CD4-positive, alpha-beta T cell (primary cell): Measurements from ENCODE around the gene TNS4. TPM values are rescaled to one million over a fixed set of nuclear protein-coding genes. Genes with fewer than 3 reads are reported as not detected.

Experiments
- ATAC-seq: fragments of 200-7000 bp; cut with Tn5 transposase; one replicate; pipeline ENCODE4 v1.10.0; 2022; ENCODE audit warnings: mild to moderate bottlenecking; ENCODE audit not compliant: poor library complexity
- CTCF ChIA-PET: fragments of 350-600 bp; sonication (Branson Sonifier 250); formaldehyde crosslinking; loops from one replicate; lab custom pipeline; 2021; ENCODE audit warnings: antibody characterized with exemption, inconsistent platforms; lab: Charles Lee
- POLR2A ChIA-PET: fragments of 350-600 bp; sonication (Branson Sonifier 250); formaldehyde crosslinking; loops from one replicate; lab custom pipeline; 2021; ENCODE audit warnings: antibody characterized with exemption, inconsistent platforms; lab: Charles Lee
- DNase-seq, 14 experiments: peaks; one replicate each; pipeline ENCODE4 v3.0.0-alpha.2; 2013 to 2020; ENCODE audit warnings: mixed read lengths in 2 of 14
- H3K27ac ChIP-seq, 2 donors: one replicate each; pipeline versions ENCODE4 v1.5.1 to v1.7.0; 2013; ENCODE audit warnings: low read length in 2 of 2, low read depth in 1 of 2, mild to moderate bottlenecking in 1 of 2
- H3K27me3 ChIP-seq, 2 experiments: 1 replicate in 1 of 2; 2 replicates in 1 of 2; pipeline versions ENCODE4 v1.6.1 to v1.7.0; 2013; ENCODE audit warnings: low read length in 2 of 2, control low read depth in 1 of 2, mild to moderate bottlenecking in 1 of 2, moderate library complexity in 1 of 2; ENCODE audit not compliant: insufficient read depth in 2 of 2, control insufficient read depth in 1 of 2
- H3K36me3 ChIP-seq: one replicate; pipeline ENCODE4 v1.6.1; 2013; ENCODE audit warnings: low read length, control low read depth; ENCODE audit not compliant: insufficient read depth
- H3K4me1 ChIP-seq: one replicate; pipeline ENCODE4 v1.6.1; 2013; ENCODE audit warnings: low read length, control low read depth; ENCODE audit not compliant: insufficient read depth
- H3K4me3 ChIP-seq: one replicate; pipeline ENCODE4 v1.5.1; 2013; ENCODE audit warnings: mild to moderate bottlenecking, low read length, moderate library complexity
- H3K9me3 ChIP-seq, 2 experiments: 1 replicate in 1 of 2; 2 replicates in 1 of 2; pipeline versions ENCODE4 v1.6.1 to v1.7.0; 2013; ENCODE audit warnings: low read length in 2 of 2, mild to moderate bottlenecking in 2 of 2, control low read depth in 1 of 2, moderate library complexity in 1 of 2; ENCODE audit not compliant: control insufficient read depth in 1 of 2, insufficient read depth in 1 of 2
- H3K27ac Mint-ChIP-seq: one replicate; pipeline ENCODE4 v1.8.0; 2020; ENCODE audit warnings: mixed read lengths
- H3K27me3 Mint-ChIP-seq: one replicate; pipeline ENCODE4 v1.8.0; 2021; ENCODE audit warnings: mixed read lengths
- H3K36me3 Mint-ChIP-seq: one replicate; pipeline ENCODE4 v1.8.0; 2021; ENCODE audit warnings: low read depth, mixed read lengths
- H3K4me1 Mint-ChIP-seq: one replicate; pipeline ENCODE4 v1.8.0; 2021; ENCODE audit warnings: low read depth, mixed read lengths
- H3K4me3 Mint-ChIP-seq: one replicate; pipeline ENCODE4 v1.8.0; 2020; ENCODE audit warnings: mild to moderate bottlenecking, mixed read lengths
- H3K9me3 Mint-ChIP-seq: one replicate; pipeline ENCODE4 v1.8.0; 2020; ENCODE audit warnings: mixed read lengths
- intact Hi-C, 2 experiments: fragments of 100-400 bp; cut with DNase I in 1 of 2; cut with micrococcal nuclease in 1 of 2; formaldehyde crosslinking; loops; one replicate each; pipeline versions ENCODE4 v1.15.1 to v1.9.0; 2023 to 2025; cut with DNase I, micrococcal nuclease
- total RNA-seq, 174 experiments: library from RNA in 2 of 174; stranded (reverse) in 2 of 174; gene quantifications; one replicate each; pipeline ENCODE4 v1.2.3 and lab custom pipeline; 2021 to 2026
- TF ChIP-seq, protein P1 (sequence below): fragments of 200-600 bp; IDR thresholded peaks from one replicate; pipeline ENCODE4 v1.8.0; 2022; ENCODE audit warnings: antibody characterized with exemption, mild to moderate bottlenecking

The TNS4 gene
- total RNA-seq, 2 experiments from 2014 or later = 3.0 to 4.2 TPM

- no peaks in the 10 kb centered on the region for H3K36me3 Mint-ChIP-seq
- H3K9me3 Mint-ChIP-seq = no peaks in the 10 kb centered on the region
- Histone ChIP-seq H3K9me3 (no peaks in the 10 kb centered on the region), H3K4me3 (no peak overlapping the region), H3K36me3 (no peaks in the 10 kb centered on the region), H3K27me3 (no peaks in the 10 kb centered on the region), H3K27ac (no peak overlapping the region), H3K4me1 (peaks cover 36% of the 10 kb centered on the region)
- ChIA-PET POLR2A (interaction anchor here (1.2 to 1.4 kb wide), 2 partner anchors 14 to 20 kb away, joined by 3 read pairs; no protein-coding TSS in a partner anchor), CTCF (no interaction called here)
- intact Hi-C loops = no loop called here
- no peak overlapping the region for H3K27ac Mint-ChIP-seq
- no peak for ATAC-seq
- no peak overlapping the region for H3K4me3 Mint-ChIP-seq
- TF ChIP-seq, protein P1, sequence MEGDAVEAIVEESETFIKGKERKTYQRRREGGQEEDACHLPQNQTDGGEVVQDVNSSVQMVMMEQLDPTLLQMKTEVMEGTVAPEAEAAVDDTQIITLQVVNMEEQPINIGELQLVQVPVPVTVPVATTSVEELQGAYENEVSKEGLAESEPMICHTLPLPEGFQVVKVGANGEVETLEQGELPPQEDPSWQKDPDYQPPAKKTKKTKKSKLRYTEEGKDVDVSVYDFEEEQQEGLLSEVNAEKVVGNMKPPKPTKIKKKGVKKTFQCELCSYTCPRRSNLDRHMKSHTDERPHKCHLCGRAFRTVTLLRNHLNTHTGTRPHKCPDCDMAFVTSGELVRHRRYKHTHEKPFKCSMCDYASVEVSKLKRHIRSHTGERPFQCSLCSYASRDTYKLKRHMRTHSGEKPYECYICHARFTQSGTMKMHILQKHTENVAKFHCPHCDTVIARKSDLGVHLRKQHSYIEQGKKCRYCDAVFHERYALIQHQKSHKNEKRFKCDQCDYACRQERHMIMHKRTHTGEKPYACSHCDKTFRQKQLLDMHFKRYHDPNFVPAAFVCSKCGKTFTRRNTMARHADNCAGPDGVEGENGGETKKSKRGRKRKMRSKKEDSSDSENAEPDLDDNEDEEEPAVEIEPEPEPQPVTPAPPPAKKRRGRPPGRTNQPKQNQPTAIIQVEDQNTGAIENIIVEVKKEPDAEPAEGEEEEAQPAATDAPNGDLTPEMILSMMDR = no peak
- no peak for DNase-seq
- no peaks in the 10 kb centered on the region for H3K27me3 Mint-ChIP-seq
- peaks cover 35% of the 10 kb centered on the region for H3K4me1 Mint-ChIP-seq
Observed at GRCh38 chr17:40493697-40494096, 7.7 kb downstream of the TNS4 start.

- peak overlapping the region; percentile 49 for H3K27ac Mint-ChIP-seq
- intact Hi-C loops = loop anchor here in 1 of 2 experiments (2.0 kb wide), 1 partner anchor 23 kb away; no protein-coding TSS in a partner anchor
- Histone ChIP-seq H3K27me3 (no peaks in the 10 kb centered on the region), H3K9me3 (no peaks in the 10 kb centered on the region), H3K27ac (no peak overlapping the region), H3K4me1 (peaks cover 37% of the 10 kb centered on the region), H3K36me3 (no peaks in the 10 kb centered on the region), H3K4me3 (no peak overlapping the region)
- no peaks in the 10 kb centered on the region for H3K9me3 Mint-ChIP-seq
- POLR2A ChIA-PET = interaction anchor here (1.1 to 2.5 kb wide), 4 partner anchors 8 to 41 kb away, joined by 3 to 27 read pairs (median 19); no protein-coding TSS in a partner anchor
- CTCF ChIA-PET = no interaction called here
- no peaks in the 10 kb centered on the region for H3K36me3 Mint-ChIP-seq
- no peak for ATAC-seq
- peaks cover 51% of the 10 kb centered on the region for H3K4me1 Mint-ChIP-seq
- TF ChIP-seq, protein P1 = no peak
- no peaks in the 10 kb centered on the region for H3K27me3 Mint-ChIP-seq
- H3K4me3 Mint-ChIP-seq = no peak overlapping the region
- DNase-seq = no peak
Observed at GRCh38 chr17:40491486-40491885, 9.9 kb downstream of the TNS4 start.

GRCh38 chr17:40490982-40491381, 10.4 kb downstream of the TNS4 start:
- no peaks in the 10 kb centered on the region for H3K9me3 ChIP-seq
- no peaks in the 10 kb centered on the region for H3K36me3 Mint-ChIP-seq
- ChIA-PET POLR2A (interaction anchor here (1.1 to 2.5 kb wide), 8 partner anchors 9 to 63 kb away, joined by 3 to 27 read pairs (median 8); no protein-coding TSS in a partner anchor), CTCF (no interaction called here)
- H3K27me3 Mint-ChIP-seq = no peaks in the 10 kb centered on the region
- H3K27ac Mint-ChIP-seq = peak overlapping the region; percentile 49
- no peak for ATAC-seq
- H3K4me1 ChIP-seq = peaks cover 42% of the 10 kb centered on the region
- no peaks in the 10 kb centered on the region for H3K9me3 Mint-ChIP-seq
- no peak overlapping the region for H3K27ac ChIP-seq
- no peak overlapping the region for H3K4me3 ChIP-seq
- no peaks in the 10 kb centered on the region for H3K36me3 ChIP-seq
- TF ChIP-seq, protein P1 = no peak
- intact Hi-C loops = loop anchor here in 1 of 2 experiments (2.0 kb wide), 1 partner anchor 24 kb away; no protein-coding TSS in a partner anchor
- no peaks in the 10 kb centered on the region for H3K27me3 ChIP-seq
- DNase-seq = no peak
- peaks cover 56% of the 10 kb centered on the region for H3K4me1 Mint-ChIP-seq
- H3K4me3 Mint-ChIP-seq = no peak overlapping the region
